CD4-positive, alpha-beta memory T cell (primary cell): ENCODE data around the gene OR51B4. TPM values are rescaled to one million over a fixed set of nuclear protein-coding genes. Genes with fewer than 3 reads are reported as not detected.

Experiments used
- CTCF ChIA-PET: fragments of 350-600 bp; sonication (Branson Sonifier 250); formaldehyde crosslinking; loops from one replicate; lab custom pipeline; 2021; ENCODE audit warnings: inconsistent platforms; ENCODE audit not compliant: partially characterized antibody; lab: Charles Lee
- POLR2A ChIA-PET: fragments of 350-600 bp; sonication (Branson Sonifier 250); formaldehyde crosslinking; loops from one replicate; lab custom pipeline; 2021; ENCODE audit not compliant: partially characterized antibody; lab: Charles Lee
- DNase-seq, 5 donors: peaks; one replicate each; pipeline versions ENCODE4 v3.0.0 to v3.0.0-alpha.2; 2020 to 2022; ENCODE audit warnings: mixed read lengths in 1 of 5
- H3K27ac ChIP-seq: one replicate; pipeline ENCODE4 v1.7.0; 2013; ENCODE audit warnings: low read depth, low read length
- H3K27me3 ChIP-seq: 2 replicates; pipeline ENCODE4 v1.7.0; 2013; ENCODE audit warnings: mild to moderate bottlenecking, low read length, moderate library complexity; ENCODE audit not compliant: insufficient read depth
- H3K36me3 ChIP-seq: 2 replicates; pipeline ENCODE4 v1.7.0; 2013; ENCODE audit warnings: mild to moderate bottlenecking, low read length, moderate library complexity; ENCODE audit not compliant: insufficient read depth
- H3K4me1 ChIP-seq: 2 replicates; pipeline ENCODE4 v1.7.0; 2013; ENCODE audit warnings: mild to moderate bottlenecking, low read length, moderate library complexity; ENCODE audit not compliant: insufficient read depth
- H3K4me3 ChIP-seq, 2 donors: one replicate each; pipeline ENCODE4 v1.7.0; 2013; ENCODE audit warnings: low read length in 2 of 2, mild to moderate bottlenecking in 1 of 2
- H3K9me3 ChIP-seq, 2 donors: one replicate each; pipeline ENCODE4 v1.7.0; 2013; ENCODE audit warnings: low read length in 2 of 2, control low read depth in 1 of 2; ENCODE audit not compliant: control insufficient read depth in 1 of 2
- H3K27ac Mint-ChIP-seq, 7 donors: one replicate each; pipeline ENCODE4 v1.8.0; 2020 to 2021; ENCODE audit warnings: mixed read lengths in 7 of 7, mild to moderate bottlenecking in 6 of 7, inconsistent platforms in 3 of 7, moderate library complexity in 3 of 7
- H3K27me3 Mint-ChIP-seq, 2 donors: one replicate each; pipeline ENCODE4 v1.8.0; 2020 to 2021; ENCODE audit warnings: mixed read lengths in 2 of 2
- H3K36me3 Mint-ChIP-seq, 2 donors: one replicate each; pipeline ENCODE4 v1.8.0; 2020 to 2021; ENCODE audit warnings: mixed read lengths in 2 of 2, inconsistent platforms in 1 of 2, mild to moderate bottlenecking in 1 of 2
- H3K4me1 Mint-ChIP-seq, 4 donors: one replicate each; pipeline ENCODE4 v1.8.0; 2020 to 2021; ENCODE audit warnings: mixed read lengths in 4 of 4, mild to moderate bottlenecking in 1 of 4
- H3K4me3 Mint-ChIP-seq, 8 donors: one replicate each; pipeline ENCODE4 v1.8.0; 2020 to 2021; ENCODE audit warnings: mixed read lengths in 8 of 8, mild to moderate bottlenecking in 7 of 8, moderate library complexity in 6 of 8, inconsistent platforms in 3 of 8
- H3K9me3 Mint-ChIP-seq, 8 donors: one replicate each; pipeline ENCODE4 v1.8.0; 2020 to 2021; ENCODE audit warnings: mixed read lengths in 8 of 8, mild to moderate bottlenecking in 5 of 8, inconsistent platforms in 3 of 8, moderate library complexity in 1 of 8
- intact Hi-C: fragments of 100-400 bp; cut with micrococcal nuclease; formaldehyde crosslinking; loops from one replicate; pipeline ENCODE4 v1.15.1; 2023
- polyA plus RNA-seq, 2 donors: library from polyadenylated mRNA; unstranded; fragments of 300-500 nt; fragmentation: Illumina TruSeq; gene quantifications; one replicate each; pipeline ENCODE4 v1.2.3, GENCODE V29; 2021
- total RNA-seq, 2 experiments: library from RNA; stranded (reverse); gene quantifications; one replicate each; pipeline ENCODE4 v1.2.3, GENCODE V29; 2021

Gene OR51B4
- total and polyA plus RNA-seq, 4 experiments from 2014 or later = not detected

- Mint-ChIP-seq H3K27me3 (peaks cover 0 to 3% of the 10 kb centered on the region in 2 donors), H3K9me3 (peaks cover 0 to 3% (median 0%) of the 10 kb centered on the region in 8 donors), H3K27ac (no peak overlapping the region), H3K36me3 (no peaks in the 10 kb centered on the region), H3K4me3 (no peak overlapping the region), H3K4me1 (no peaks in the 10 kb centered on the region)
- ChIA-PET POLR2A (no interaction called here), CTCF (no interaction called here)
- no peaks in the 10 kb centered on the region for H3K27me3 ChIP-seq
- no peaks in the 10 kb centered on the region for H3K4me1 ChIP-seq
- DNase-seq = no peak
- H3K4me3 ChIP-seq = no peak overlapping the region
- no peaks in the 10 kb centered on the region for H3K36me3 ChIP-seq
- no peaks in the 10 kb centered on the region for H3K9me3 ChIP-seq
- no peak overlapping the region for H3K27ac ChIP-seq
- intact Hi-C loops = no loop called here
Measured at GRCh38 chr11:5310423-5310822, 8.7 kb upstream of the OR51B4 start.

- no peak overlapping the region for H3K4me3 ChIP-seq
- Mint-ChIP-seq H3K27ac (no peak overlapping the region), H3K4me3 (no peak overlapping the region), H3K4me1 (no peaks in the 10 kb centered on the region), H3K36me3 (no peaks in the 10 kb centered on the region), H3K27me3 (peaks cover 0 to 4% of the 10 kb centered on the region in 2 donors), H3K9me3 (peaks cover 0 to 3% (median 0%) of the 10 kb centered on the region in 8 donors)
- H3K9me3 ChIP-seq = no peaks in the 10 kb centered on the region
- no peak overlapping the region for H3K27ac ChIP-seq
- H3K36me3 ChIP-seq = no peaks in the 10 kb centered on the region
- CTCF ChIA-PET = no interaction called here
- POLR2A ChIA-PET = no interaction called here
- intact Hi-C loops = no loop called here
- no peak for DNase-seq
- H3K27me3 ChIP-seq = no peaks in the 10 kb centered on the region
- H3K4me1 ChIP-seq = no peaks in the 10 kb centered on the region
Measured at GRCh38 chr11:5307256-5308019, 5.7 kb upstream of the OR51B4 start.

- ChIA-PET CTCF (no interaction called here), POLR2A (no interaction called here)
- intact Hi-C loops = no loop called here
- Histone ChIP-seq H3K27me3 (no peaks in the 10 kb centered on the region), H3K4me3 (no peak overlapping the region), H3K4me1 (no peaks in the 10 kb centered on the region), H3K9me3 (no peaks in the 10 kb centered on the region), H3K27ac (no peak overlapping the region), H3K36me3 (no peaks in the 10 kb centered on the region)
- H3K4me1 Mint-ChIP-seq = no peaks in the 10 kb centered on the region
- H3K27me3 Mint-ChIP-seq = peaks cover 4 to 5% of the 10 kb centered on the region in 2 donors
- no peaks in the 10 kb centered on the region for H3K36me3 Mint-ChIP-seq
- no peak for DNase-seq
- no peak overlapping the region for H3K4me3 Mint-ChIP-seq
- H3K27ac Mint-ChIP-seq = no peak overlapping the region
- peaks cover 0 to 3% (median 0%) of the 10 kb centered on the region in 8 donors for H3K9me3 Mint-ChIP-seq
Measured at GRCh38 chr11:5304046-5304445, 2.3 kb upstream of the OR51B4 start.

GRCh38 chr11:5303626-5304025, 1.9 kb upstream of the OR51B4 start:
- Histone ChIP-seq H3K36me3 (no peaks in the 10 kb centered on the region), H3K9me3 (no peaks in the 10 kb centered on the region), H3K27ac (no peak overlapping the region), H3K4me3 (no peak overlapping the region), H3K4me1 (no peaks in the 10 kb centered on the region), H3K27me3 (no peaks in the 10 kb centered on the region)
- Mint-ChIP-seq H3K4me1 (no peaks in the 10 kb centered on the region), H3K36me3 (no peaks in the 10 kb centered on the region), H3K27ac (no peak overlapping the region), H3K27me3 (peaks cover 4 to 5% of the 10 kb centered on the region in 2 donors), H3K4me3 (no peak overlapping the region), H3K9me3 (peaks cover 0 to 3% (median 0%) of the 10 kb centered on the region in 8 donors)
- DNase-seq = no peak
- intact Hi-C loops = no loop called here
- ChIA-PET CTCF (no interaction called here), POLR2A (no interaction called here)

- Histone ChIP-seq H3K4me1 (no peaks in the 10 kb centered on the region), H3K27me3 (no peaks in the 10 kb centered on the region), H3K27ac (no peak overlapping the region), H3K36me3 (no peaks in the 10 kb centered on the region), H3K9me3 (no peaks in the 10 kb centered on the region), H3K4me3 (no peak overlapping the region)
- DNase-seq = no peak
- ChIA-PET CTCF (no interaction called here), POLR2A (no interaction called here)
- no peaks in the 10 kb centered on the region for H3K4me1 Mint-ChIP-seq
- H3K9me3 Mint-ChIP-seq = peaks cover 0 to 3% (median 0%) of the 10 kb centered on the region in 8 donors
- no peak overlapping the region for H3K4me3 Mint-ChIP-seq
- intact Hi-C loops = no loop called here
- H3K36me3 Mint-ChIP-seq = no peaks in the 10 kb centered on the region
- peaks cover 5 to 7% of the 10 kb centered on the region in 2 donors for H3K27me3 Mint-ChIP-seq
- no peak overlapping the region for H3K27ac Mint-ChIP-seq
Measured at GRCh38 chr11:5300251-5300650, 1.5 kb downstream of the OR51B4 start.

GRCh38 chr11:5298451-5298850, 3.3 kb downstream of the OR51B4 start:
- no peaks in the 10 kb centered on the region for H3K27me3 ChIP-seq
- DNase-seq = no peak
- ChIA-PET POLR2A (no interaction called here), CTCF (no interaction called here)
- no peaks in the 10 kb centered on the region for H3K4me1 Mint-ChIP-seq
- H3K36me3 ChIP-seq = no peaks in the 10 kb centered on the region
- no peak overlapping the region for H3K4me3 Mint-ChIP-seq
- H3K4me1 ChIP-seq = no peaks in the 10 kb centered on the region
- no peak overlapping the region for H3K27ac ChIP-seq
- intact Hi-C loops = no loop called here
- H3K4me3 ChIP-seq = no peak overlapping the region
- no peak overlapping the region for H3K27ac Mint-ChIP-seq
- H3K9me3 ChIP-seq = no peaks in the 10 kb centered on the region
- H3K27me3 Mint-ChIP-seq = peaks cover 4 to 5% of the 10 kb centered on the region in 2 donors
- no peaks in the 10 kb centered on the region for H3K36me3 Mint-ChIP-seq
- H3K9me3 Mint-ChIP-seq = peaks cover 0 to 3% (median 0%) of the 10 kb centered on the region in 8 donors

GRCh38 chr11:5297721-5298323, 3.9 kb downstream of the OR51B4 start:
- Histone ChIP-seq H3K36me3 (no peaks in the 10 kb centered on the region), H3K27me3 (no peaks in the 10 kb centered on the region), H3K4me1 (no peaks in the 10 kb centered on the region), H3K4me3 (no peak overlapping the region), H3K9me3 (no peaks in the 10 kb centered on the region), H3K27ac (no peak overlapping the region)
- intact Hi-C loops = no loop called here
- no peak overlapping the region for H3K4me3 Mint-ChIP-seq
- no peak for DNase-seq
- H3K27ac Mint-ChIP-seq = no peak overlapping the region
- peaks cover 4 to 5% of the 10 kb centered on the region in 2 donors for H3K27me3 Mint-ChIP-seq
- H3K36me3 Mint-ChIP-seq = no peaks in the 10 kb centered on the region
- no peaks in the 10 kb centered on the region for H3K4me1 Mint-ChIP-seq
- H3K9me3 Mint-ChIP-seq = peaks cover 0 to 5% (median 0%) of the 10 kb centered on the region in 8 donors
- ChIA-PET CTCF (no interaction called here), POLR2A (no interaction called here)
